HepG2 (cell line): Measurements from ENCODE around the gene LRRC45. TPM values are rescaled to one million over a fixed set of nuclear protein-coding genes. Genes with fewer than 3 reads are reported as not detected.

Source experiments
- AKAP8 ChIP-seq: sonication (generic); formaldehyde crosslinking; IDR thresholded peaks from 2 replicates; pipeline ENCODE4 v1.5.1; 2020; ENCODE audit warnings: mild to moderate bottlenecking, missing genetic modification reagents
- ARHGAP35 ChIP-seq: sonication (generic); formaldehyde crosslinking; IDR thresholded peaks from 2 replicates; pipeline ENCODE4 v1.9.0; 2022; ENCODE audit warnings: mild to moderate bottlenecking, inconsistent platforms, moderate library complexity, missing genetic modification reagents, borderline replicate concordance
- E2F2 ChIP-seq: sonication (generic); formaldehyde crosslinking; IDR thresholded peaks from 2 replicates; pipeline ENCODE4 v1.4.0; 2020; ENCODE audit warnings: missing genetic modification reagents, borderline replicate concordance
- HNF4A ChIP-seq: sonication (generic); formaldehyde crosslinking; IDR thresholded peaks from 2 replicates; pipeline ENCODE4 v1.4.0; 2020; ENCODE audit warnings: missing genetic modification reagents
- RBFOX2 ChIP-seq: fragments of 200-400 bp; formaldehyde crosslinking; IDR thresholded peaks from 2 replicates; pipeline ENCODE4 v1.6.1; 2017; ENCODE audit warnings: low read depth, mild to moderate bottlenecking, low read length
- REXO4 ChIP-seq: sonication (generic); formaldehyde crosslinking; IDR thresholded peaks from 2 replicates; pipeline ENCODE4 v1.8.0; 2022; ENCODE audit warnings: missing genetic modification reagents, mild to moderate bottlenecking, borderline replicate concordance
- SAP130 ChIP-seq: IDR thresholded peaks from 2 replicates; pipeline ENCODE4 v1.6.1; 2016; ENCODE audit warnings: low read depth
- SMYD3 ChIP-seq: sonication (generic); formaldehyde crosslinking; IDR thresholded peaks from 2 replicates; pipeline ENCODE4 v1.8.1; 2023; ENCODE audit warnings: mild to moderate bottlenecking, missing genetic modification reagents
- TBX3 ChIP-seq: fragments of 450-650 bp; IDR thresholded peaks from 2 replicates; pipeline ENCODE4 v1.6.1; 2017; ENCODE audit warnings: antibody characterized with exemption, mild to moderate bottlenecking, inconsistent platforms, borderline replicate concordance
- ZBTB26 ChIP-seq: IDR thresholded peaks from 2 replicates; pipeline ENCODE4 v1.6.1; 2016; ENCODE audit warnings: missing compliant biosample characterization, missing genetic modification reagents, borderline replicate concordance
- ZNF138 ChIP-seq: sonication (generic); formaldehyde crosslinking; IDR thresholded peaks from 2 replicates; pipeline ENCODE4 v1.5.0; 2020; ENCODE audit warnings: mild to moderate bottlenecking, low read depth, missing genetic modification reagents
- ZNF142 ChIP-seq: sonication (generic); formaldehyde crosslinking; IDR thresholded peaks from 2 replicates; pipeline ENCODE4 v1.4.0; 2020; ENCODE audit warnings: missing genetic modification reagents
- ZNF547 ChIP-seq: sonication (generic); formaldehyde crosslinking; IDR thresholded peaks from 2 replicates; pipeline ENCODE4 v1.5.1; 2020; ENCODE audit warnings: mild to moderate bottlenecking, missing genetic modification reagents
- ZNF574 ChIP-seq: sonication (generic); formaldehyde crosslinking; IDR thresholded peaks from 2 replicates; pipeline ENCODE4 v1.4.0; 2020; ENCODE audit warnings: missing genetic modification reagents
- ZNF841 ChIP-seq: sonication (generic); formaldehyde crosslinking; IDR thresholded peaks from 2 replicates; pipeline ENCODE4 v1.8.1; 2023; ENCODE audit warnings: missing genetic modification reagents, borderline replicate concordance
- polyA plus RNA-seq, 8 experiments: library from polyadenylated mRNA; depleted of rRNA in 3 of 8; stranded (reverse) in 7 of 8; unstranded in 1 of 8; fragments of >200 nt; fragmentation: Illumina TruSeq in 4 of 8; extraction: Trizol in 4 of 8; gene quantifications; 2 replicates each; pipeline versions ENCODE4 v1.2.1 to v1.2.3, GENCODE V29; 2011 to 2016; ENCODE audit warnings: low read depth in 4 of 8, missing spikeins in 1 of 8, mixed read lengths in 1 of 8; ENCODE audit not compliant: insufficient read depth in 1 of 8
- total RNA-seq, 5 experiments: library from RNA; depleted of rRNA; stranded (reverse); fragments of >200 nt; fragmentation: Illumina TruSeq; extraction: Trizol; gene quantifications; 2 replicates each; pipeline ENCODE4 v1.2.3, GENCODE V29; 2016; ENCODE audit warnings: low read depth in 1 of 5

The LRRC45 gene
- total and polyA plus RNA-seq, 2 of the 13 experiments (the other 11 are each of a cell fraction or from before 2014, with no cell fraction given) = 11.6 to 48.1 TPM

GRCh38 chr17:82076018-82076784, 53.1 kb downstream of the LRRC45 start (continued):
- TF ChIP-seq ZNF142 (CRISPR knock-in tag) (0 out of 2 replicates have a peak, but pooled peaks have one; percentile 53), SAP130 (CRISPR knock-in tag) (no peak), E2F2 (CRISPR knock-in tag) (no peak), ZNF574 (CRISPR knock-in tag) (peak; percentile 38; the same call in 1 of the 2 replicates), HNF4A (no peak), REXO4 (CRISPR knock-in tag) (0 out of 2 replicates have a peak, but pooled peaks have one; percentile 12), RBFOX2 (0 out of 2 replicates have a peak, but pooled peaks have one; percentile 13), ZNF841 (CRISPR knock-in tag) (no peak), ZBTB26 (no peak), ZNF547 (CRISPR knock-in tag) (no peak), ZNF138 (CRISPR knock-in tag) (0 out of 2 replicates have a peak, but pooled peaks have one; percentile 38), AKAP8 (peak; percentile 85; the same call in 1 of the 2 replicates), TBX3 (no peak), ARHGAP35 (CRISPR knock-in tag) (no peak), SMYD3 (CRISPR knock-in tag) (peak; percentile 23; the same call in 1 of the 2 replicates)
